Measurements from ENCODE around the gene HBB. TPM values are rescaled to one million over a fixed set of nuclear protein-coding genes. Genes with fewer than 3 reads are reported as not detected.

HBB gene
- total RNA-seq, 6 donors from 2014 or later, result 26.2 to 1,949 (median 399) TPM

- ATAC-seq (ENCODE audit: low FRiP score in 2 of 2), result no peak
- TF ChIP-seq POLR2A (IDR thresholded peaks at IDR 0.05), result no peak
- TF ChIP-seq EP300 (IDR thresholded peaks at IDR 0.05), result no peak
- TF ChIP-seq CTCF (IDR thresholded peaks at IDR 0.05), result no peak
- no peak for TF ChIP-seq POLR2AphosphoS5 (IDR thresholded peaks at IDR 0.05)
- H3K27me3 ChIP-seq, result no peaks in the 10 kb centered on the region
- H3K9me3 ChIP-seq, result no peaks in the 10 kb centered on the region
- DNase-seq, result no peak
- WGBS, 2 donors, result 69 to 73% methylated on average over 6 of the region's 6 CpGs
- no peaks in the 10 kb centered on the region for H3K36me3 ChIP-seq
- no peak overlapping the region for H3K4me3 ChIP-seq
- H3K4me1 ChIP-seq, result no peaks in the 10 kb centered on the region
- H3K27ac ChIP-seq, result no peak overlapping the region
Observed at GRCh38 chr11:5246772-5247471, 20.1 kb upstream of the HBB start.

- no peaks in the 10 kb centered on the region for H3K9me3 ChIP-seq
- 72% methylated on average over 2 of the region's 2 CpGs for WGBS, 2 donors
- no peaks in the 10 kb centered on the region for H3K4me1 ChIP-seq
- TF ChIP-seq POLR2AphosphoS5 (IDR thresholded peaks at IDR 0.05), result no peak
- no peak for TF ChIP-seq POLR2A (IDR thresholded peaks at IDR 0.05)
- TF ChIP-seq EP300 (IDR thresholded peaks at IDR 0.05), result no peak
- H3K27ac ChIP-seq, result no peak overlapping the region
- DNase-seq, result no peak
- no peak overlapping the region for H3K4me3 ChIP-seq
- no peaks in the 10 kb centered on the region for H3K27me3 ChIP-seq
- ATAC-seq (ENCODE audit: low FRiP score in 2 of 2), result no peak
- H3K36me3 ChIP-seq, result no peaks in the 10 kb centered on the region
Observed at GRCh38 chr11:5245155-5245554, 18.3 kb upstream of the HBB start.

- no peaks in the 10 kb centered on the region for H3K27me3 ChIP-seq
- H3K27ac ChIP-seq, result no peak overlapping the region
- H3K36me3 ChIP-seq, result no peaks in the 10 kb centered on the region
- H3K4me3 ChIP-seq, result no peak overlapping the region
- no peaks in the 10 kb centered on the region for H3K9me3 ChIP-seq
- DNase-seq (no peak), ATAC-seq (ENCODE audit: low FRiP score in 2 of 2) (no peak)
- WGBS, 2 donors, result 82 to 87% methylated on average over 4 of the region's 4 CpGs
- TF ChIP-seq EP300 (IDR thresholded peaks at IDR 0.05), result no peak
- no peak for TF ChIP-seq POLR2A (IDR thresholded peaks at IDR 0.05)
- TF ChIP-seq CTCF (IDR thresholded peaks at IDR 0.05), result no peak
- no peak for TF ChIP-seq POLR2AphosphoS5 (IDR thresholded peaks at IDR 0.05)
- H3K4me1 ChIP-seq, result no peaks in the 10 kb centered on the region
Observed at GRCh38 chr11:5243816-5244180, 16.9 kb upstream of the HBB start.

GRCh38 chr11:5242933-5243815 is 16.3 kb upstream of the HBB start:
- no peaks in the 10 kb centered on the region for H3K9me3 ChIP-seq
- no peaks in the 10 kb centered on the region for H3K36me3 ChIP-seq
- no peak for DNase-seq
- no peak overlapping the region for H3K4me3 ChIP-seq
- H3K4me1 ChIP-seq, result no peaks in the 10 kb centered on the region
- ATAC-seq (ENCODE audit: low FRiP score in 2 of 2), result no peak
- TF ChIP-seq POLR2A (IDR thresholded peaks at IDR 0.05), result no peak
- WGBS, 2 donors, result 60 to 69% methylated on average over 6 to 7 of the region's 7 CpGs
- H3K27me3 ChIP-seq, result no peaks in the 10 kb centered on the region
- H3K27ac ChIP-seq, result no peak overlapping the region

- no peak for DNase-seq
- WGBS, 2 donors, result 62 to 77% methylated on average over 2 of the region's 2 CpGs
- H3K36me3 ChIP-seq, result no peaks in the 10 kb centered on the region
- no peaks in the 10 kb centered on the region for H3K27me3 ChIP-seq
- no peak for TF ChIP-seq POLR2AphosphoS5 (IDR thresholded peaks at IDR 0.05)
- TF ChIP-seq POLR2A (IDR thresholded peaks at IDR 0.05), result no peak
- no peak for TF ChIP-seq CTCF (IDR thresholded peaks at IDR 0.05)
- no peak for TF ChIP-seq EP300 (IDR thresholded peaks at IDR 0.05)
- no peak overlapping the region for H3K4me3 ChIP-seq
- no peaks in the 10 kb centered on the region for H3K4me1 ChIP-seq
- no peak for ATAC-seq (ENCODE audit: low FRiP score in 2 of 2)
- H3K27ac ChIP-seq, result no peak overlapping the region
- H3K9me3 ChIP-seq, result no peaks in the 10 kb centered on the region
Observed at GRCh38 chr11:5242208-5242607, 15.3 kb upstream of the HBB start.

Data from upper lobe of left lung (tissue), 6 donors.